Activated naive CD4-positive, alpha-beta T cell treated with Interleukin-2 at 50 U/mL for 16 hours (primary cell): ENCODE data around the gene CYP2A7.
"Not testable (repeated sequence)": the region's sequence is repeated elsewhere in the genome, so short reads cannot be mapped to it uniquely, and the experiment has no call there.

Experiments
- DNase-seq: peaks from one replicate; pipeline ENCODE4 v3.0.0-alpha.2; 2020

Gene CYP2A7

DNA sequence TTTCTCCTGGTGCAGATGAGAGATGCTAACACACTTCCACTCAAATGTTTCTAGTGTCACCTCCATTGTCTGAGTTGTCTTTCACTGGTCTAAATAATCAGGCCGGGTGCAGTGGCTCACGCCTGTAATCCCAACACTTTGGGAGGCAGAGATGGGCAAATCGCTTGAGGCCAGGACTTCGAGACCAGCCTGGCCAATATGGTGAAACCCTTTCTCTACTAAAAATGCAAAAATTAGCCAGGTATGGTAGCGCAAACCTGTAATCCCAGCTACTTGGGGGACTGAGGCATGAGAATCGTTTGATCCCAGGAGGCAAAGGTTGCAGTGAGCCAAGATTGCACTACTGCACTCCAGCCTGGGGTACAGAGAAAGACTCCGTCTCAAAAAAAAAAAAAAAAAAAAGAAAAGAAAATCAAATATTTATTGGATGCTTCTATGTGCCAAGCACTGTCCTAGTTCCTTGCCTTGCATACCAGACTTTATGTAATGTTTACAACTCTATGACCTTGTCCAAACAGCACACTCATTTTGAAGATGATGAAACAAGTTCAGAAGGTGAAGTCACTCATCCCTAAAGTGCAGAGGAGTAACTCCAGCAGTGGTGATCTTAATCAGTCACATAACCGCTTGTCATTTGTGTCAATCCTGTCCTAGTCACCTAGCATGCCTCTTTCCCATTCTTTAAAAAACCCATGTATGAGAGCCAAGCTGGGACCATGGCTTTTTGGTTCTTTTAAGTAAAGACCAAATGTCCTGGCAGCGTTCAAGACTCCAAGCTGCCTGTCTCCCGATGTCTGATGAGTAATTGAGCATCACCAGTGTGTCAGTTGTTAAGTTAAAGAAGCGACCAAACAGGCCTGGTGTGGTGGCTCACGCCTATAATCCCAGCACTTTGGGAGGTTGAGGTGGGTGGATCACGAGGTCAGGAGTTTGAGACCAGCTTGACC is 15.1 kb upstream of the CYP2A7 start:
- not testable (repeated sequence) for DNase-seq

DNA sequence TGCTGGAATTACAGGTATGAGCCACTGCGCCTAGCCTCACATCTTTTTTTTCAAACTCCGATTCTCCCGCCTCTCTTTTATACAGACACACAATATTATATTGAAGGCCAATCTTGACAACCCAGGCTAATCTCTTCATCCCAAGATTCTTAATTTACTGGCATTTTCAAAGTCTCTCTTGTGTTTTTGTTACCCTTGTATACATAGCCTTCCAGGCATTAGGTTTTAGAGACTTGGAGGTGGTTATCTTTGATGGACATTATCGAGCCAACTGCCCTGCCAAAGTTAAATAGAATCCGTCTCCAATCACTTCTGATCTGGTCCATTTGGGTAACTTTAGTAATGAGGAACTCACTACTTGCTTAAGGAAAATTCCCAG is 14.4 kb upstream of the CYP2A7 start:
- DNase-seq = no peak

DNA sequence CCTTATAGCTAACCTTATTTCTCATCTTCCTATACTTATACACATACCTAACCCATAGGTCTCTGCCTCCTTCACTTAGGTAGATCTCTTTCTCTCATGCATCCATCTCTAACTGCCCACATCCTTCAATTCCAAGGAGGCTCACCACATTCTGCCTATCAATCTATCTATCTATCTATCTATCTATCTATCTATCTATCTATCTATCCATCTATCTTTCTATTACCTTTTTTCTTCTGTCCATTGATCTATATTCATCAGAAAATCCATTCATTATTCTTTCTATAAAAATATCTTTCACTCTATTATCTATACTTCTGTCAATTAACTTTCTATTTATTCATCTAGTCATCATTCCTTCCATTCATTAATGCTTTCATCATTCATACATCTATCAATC is 11.1 kb upstream of the CYP2A7 start:
- no peak for DNase-seq

- no peak for DNase-seq
Observed at GRCh38 chr19:40889366-40889765, 7.3 kb upstream of the CYP2A7 start.

DNA sequence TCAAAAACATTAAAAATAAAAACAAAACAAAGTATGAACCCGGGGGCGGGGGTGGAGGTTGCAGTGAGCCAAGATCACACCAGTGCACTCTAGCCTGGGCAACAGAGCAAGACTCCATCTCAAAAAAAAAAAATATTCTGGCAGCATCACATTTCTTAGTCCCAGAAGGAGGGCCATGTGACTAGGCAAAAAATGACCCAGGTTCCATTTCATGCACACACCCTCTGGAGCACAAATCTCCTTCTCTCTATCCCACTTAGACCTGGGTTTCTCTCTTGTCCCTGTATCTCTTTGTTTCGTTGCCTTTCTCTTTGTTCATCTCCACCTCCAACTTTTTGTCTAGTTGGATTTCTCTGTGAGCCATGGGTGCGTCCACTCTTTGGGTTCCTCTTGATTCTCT is 6.2 kb upstream of the CYP2A7 start:
- DNase-seq = no peak

DNA sequence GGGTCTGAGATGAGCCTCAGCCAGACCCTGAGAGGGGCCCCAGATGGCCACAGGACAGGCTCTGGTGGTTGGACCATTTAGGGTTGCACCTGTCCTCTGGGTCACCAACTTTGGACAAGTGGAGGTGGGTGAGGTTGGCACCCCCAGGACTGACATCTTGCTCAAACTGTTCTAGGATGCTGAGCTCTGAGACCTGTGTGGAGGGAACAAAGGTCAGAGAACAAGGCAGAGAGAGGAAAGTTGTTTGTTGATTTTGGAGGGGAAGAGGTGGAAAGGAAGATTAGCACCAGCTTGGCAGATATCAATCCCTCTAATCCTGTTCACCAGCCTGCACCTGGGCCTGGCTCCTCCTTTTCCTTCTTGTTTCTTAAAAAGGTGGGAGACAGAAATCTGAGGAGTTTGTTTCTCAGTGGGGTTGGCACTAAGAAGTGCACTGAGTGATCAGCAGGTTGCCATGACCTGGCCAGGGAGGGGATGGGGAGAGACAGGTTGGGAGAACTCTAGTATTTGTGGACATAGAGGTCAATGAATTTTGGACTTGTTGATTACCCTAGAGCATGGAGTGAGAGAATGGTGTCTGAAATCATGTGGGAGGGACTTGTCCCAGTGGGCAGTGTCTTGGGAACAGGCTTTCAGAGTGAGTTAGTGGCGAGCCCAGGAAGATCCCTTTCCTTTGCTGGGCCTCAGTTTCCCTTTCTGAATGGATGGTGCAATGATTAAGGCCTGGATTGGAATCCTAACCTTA is 2.3 kb upstream of the CYP2A7 start:
- not testable (repeated sequence) for DNase-seq

DNA sequence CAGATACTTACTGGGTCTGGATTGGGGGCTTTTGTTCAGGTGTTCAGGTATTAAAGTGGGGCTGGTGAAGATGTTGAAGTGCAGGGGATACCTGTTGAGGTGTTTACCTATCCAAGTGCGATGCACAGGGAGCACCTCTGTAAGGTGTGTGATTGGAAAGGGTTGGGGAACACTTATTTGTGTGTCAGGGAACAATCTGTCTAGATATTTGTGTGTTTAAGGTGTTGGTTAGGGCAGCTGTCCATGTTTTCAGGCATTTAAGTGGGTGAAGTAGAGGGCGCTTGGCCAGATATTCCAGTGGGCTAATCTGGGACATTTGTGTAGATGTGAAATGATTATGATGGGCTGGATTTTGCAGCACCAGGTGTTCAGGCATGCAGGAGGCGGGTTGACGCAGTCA is 2.7 kb downstream of the CYP2A7 start:
- not testable (repeated sequence) for DNase-seq

DNA sequence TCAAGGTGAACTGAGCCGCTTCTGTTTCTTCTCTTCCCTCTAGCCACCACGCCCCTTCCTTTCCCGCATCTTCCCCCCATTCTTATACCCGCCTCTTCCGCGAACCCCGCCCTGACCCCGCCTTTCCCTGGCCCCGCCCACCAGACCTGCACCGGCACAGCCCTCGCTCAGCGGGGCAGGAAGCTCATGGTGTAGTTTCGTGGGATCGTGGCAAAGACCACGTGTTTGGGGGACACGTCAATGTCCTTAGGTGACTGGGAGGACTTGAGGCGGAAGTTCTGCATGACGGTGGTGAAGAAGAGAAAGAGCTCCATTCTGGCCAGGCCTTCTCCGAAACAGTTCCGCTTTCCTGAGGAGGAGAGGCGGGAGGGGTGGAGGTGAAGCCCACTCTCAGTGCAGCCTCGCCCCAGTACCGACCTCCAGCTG is 6.5 kb downstream of the CYP2A7 start:
- DNase-seq = peak; percentile 89

- DNase-seq = not testable (repeated sequence)
Observed at GRCh38 chr19:40874874-40875273, 7.2 kb downstream of the CYP2A7 start.

DNA sequence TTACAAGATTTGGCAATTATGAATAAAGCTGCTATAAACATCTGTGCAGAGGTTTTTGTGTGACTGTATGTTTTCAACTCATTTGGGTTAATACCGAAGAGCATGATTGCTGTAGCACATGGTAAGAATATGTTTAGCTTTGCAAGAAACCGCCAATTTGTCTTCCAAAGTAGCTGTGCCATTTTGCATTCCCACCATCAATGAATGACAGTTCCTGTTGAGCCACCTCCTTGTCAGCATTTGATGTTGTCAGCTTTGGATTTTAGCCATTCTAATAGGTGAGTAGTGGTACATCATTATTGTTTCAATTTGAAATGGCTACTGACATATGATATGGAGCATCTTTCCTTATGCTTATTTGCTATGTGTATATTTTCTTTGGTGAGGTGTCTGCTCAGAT is 8.2 kb downstream of the CYP2A7 start:
- not testable (repeated sequence) for DNase-seq

DNA sequence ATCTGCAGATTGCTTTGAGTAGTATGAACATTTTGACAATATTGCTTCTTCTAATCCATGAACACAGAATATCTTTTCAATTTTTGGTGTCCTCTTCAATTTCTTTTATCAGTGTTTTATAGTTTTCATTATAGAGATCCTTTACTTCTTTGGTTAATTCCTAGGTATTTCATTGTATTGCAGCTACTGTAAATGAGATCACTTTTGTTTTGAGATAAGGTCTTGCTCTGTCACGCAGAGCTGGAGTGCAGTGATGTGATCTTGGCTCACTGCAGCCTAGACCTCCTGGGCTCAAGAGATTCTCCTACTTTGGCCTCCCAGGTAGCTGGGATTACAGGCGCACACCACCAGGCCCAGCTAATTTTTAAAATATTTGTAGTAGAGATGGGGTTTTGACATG is 9.8 kb downstream of the CYP2A7 start:
- DNase-seq = no peak

DNA sequence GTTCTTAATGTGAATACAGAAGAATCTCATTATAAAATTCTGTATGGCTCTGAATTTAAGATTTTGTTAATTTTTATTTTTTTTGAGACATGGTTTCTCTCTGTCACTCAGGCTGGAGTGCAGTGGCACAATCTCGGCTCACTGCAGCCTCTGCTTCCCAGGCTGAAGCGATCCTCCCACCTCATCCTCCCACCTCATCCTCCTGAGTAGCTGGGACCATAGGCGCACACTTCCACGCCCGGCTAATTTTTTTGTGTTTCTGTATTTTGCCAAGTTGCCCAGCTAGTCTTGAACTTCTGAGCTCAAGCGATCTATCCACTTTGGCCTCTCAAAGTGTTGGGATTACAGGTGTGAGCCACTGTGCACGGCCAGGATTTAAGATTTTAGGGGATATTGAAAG is 14.3 kb downstream of the CYP2A7 start:
- no peak for DNase-seq

- DNase-seq = not testable (repeated sequence)
Observed at GRCh38 chr19:40864739-40865496, 17.1 kb downstream of the CYP2A7 start.

DNA sequence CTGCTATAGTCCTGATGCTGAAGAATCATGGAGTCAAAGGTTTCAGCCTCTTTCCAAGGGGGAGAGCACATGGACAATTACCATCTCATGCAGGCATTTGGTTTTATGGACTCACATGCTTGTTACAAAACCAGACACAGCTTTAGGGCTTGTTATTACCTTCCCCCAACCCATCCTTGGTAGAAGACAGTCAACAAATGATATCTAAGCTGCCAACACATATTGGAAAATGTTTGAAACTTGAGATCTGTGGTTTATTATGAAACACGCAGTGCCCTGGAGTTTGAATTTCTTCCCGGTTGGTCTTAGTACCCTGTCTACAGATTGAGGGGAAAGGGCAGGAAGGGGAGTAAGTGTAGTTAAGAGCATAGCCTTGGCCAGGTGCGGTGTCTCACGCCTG is 19.2 kb downstream of the CYP2A7 start:
- DNase-seq = no peak

DNA sequence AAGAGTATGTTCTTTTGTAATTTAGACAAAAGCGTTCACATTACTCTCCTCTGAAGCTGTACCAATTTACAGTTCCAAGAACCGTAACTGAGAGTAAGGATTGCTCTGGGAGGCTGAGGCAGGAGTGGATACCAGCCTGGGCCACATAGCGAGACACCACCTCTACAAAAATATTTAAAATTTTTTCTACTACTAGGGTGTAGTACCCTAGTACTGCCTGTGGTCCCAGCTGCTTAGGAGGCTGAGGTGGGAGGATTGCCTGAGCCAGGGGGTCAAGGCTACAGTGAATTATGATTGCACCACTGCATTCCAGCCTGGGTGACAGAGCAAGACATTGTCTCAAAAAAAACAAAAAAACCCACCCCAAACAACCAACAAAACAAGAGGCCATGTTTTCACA is 19.7 kb downstream of the CYP2A7 start:
- no peak for DNase-seq

DNA sequence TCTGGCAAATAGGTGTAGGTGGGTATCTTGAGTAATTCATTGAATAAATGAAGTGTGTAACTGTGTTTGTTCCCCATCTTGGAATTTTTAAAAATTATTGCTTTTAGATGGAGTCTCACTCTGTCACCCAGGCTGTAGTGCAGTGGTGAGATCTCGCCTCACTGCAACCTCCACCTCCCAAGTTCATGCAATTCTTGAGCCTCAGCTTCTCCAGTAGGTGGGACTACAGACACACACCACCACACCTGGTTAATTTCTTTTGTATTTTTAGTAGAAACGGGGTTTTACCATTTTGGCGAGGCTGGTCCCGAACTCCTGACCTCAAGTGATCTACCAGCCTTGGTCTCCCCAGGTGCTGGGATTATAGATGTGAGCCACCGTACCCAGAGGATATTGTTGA is 23.9 kb downstream of the CYP2A7 start:
- DNase-seq = no peak

GRCh38 chr19:40852467-40853152 is 29.4 kb downstream of the CYP2A7 start:
- DNase-seq = not testable (repeated sequence)

- DNase-seq = not testable (repeated sequence)
Observed at GRCh38 chr19:40850277-40850676, 31.8 kb downstream of the CYP2A7 start, which contains the start of gene CYP2A6. CYP2A6 (minus strand) TSS chr19:40850447; CDS start chr19:40850426, 21 bp downstream.

DNA sequence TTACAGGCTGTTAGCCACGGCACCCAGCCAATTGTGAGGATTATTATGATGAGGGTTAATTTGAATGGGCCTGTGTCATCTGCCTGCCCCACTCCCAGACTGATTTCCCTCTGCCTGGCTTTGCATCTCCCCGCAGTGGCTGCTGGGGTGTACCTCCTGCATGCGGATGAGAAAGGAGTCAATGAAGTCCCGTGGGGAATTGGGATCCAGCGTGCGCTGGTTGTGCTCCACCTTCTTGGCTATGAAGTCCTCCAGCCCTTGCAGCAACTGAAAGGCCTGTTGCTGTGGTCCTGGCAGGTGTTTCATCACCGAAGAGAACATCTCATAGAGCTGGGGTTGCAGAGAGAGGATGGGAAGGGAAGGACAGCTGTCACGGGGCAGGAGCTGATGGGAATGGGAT is 35.3 kb downstream of the CYP2A7 start:
- not testable (repeated sequence) for DNase-seq

- DNase-seq = peak; percentile 69
Observed at GRCh38 chr19:40843653-40844052, 38.4 kb downstream of the CYP2A7 start.

DNA sequence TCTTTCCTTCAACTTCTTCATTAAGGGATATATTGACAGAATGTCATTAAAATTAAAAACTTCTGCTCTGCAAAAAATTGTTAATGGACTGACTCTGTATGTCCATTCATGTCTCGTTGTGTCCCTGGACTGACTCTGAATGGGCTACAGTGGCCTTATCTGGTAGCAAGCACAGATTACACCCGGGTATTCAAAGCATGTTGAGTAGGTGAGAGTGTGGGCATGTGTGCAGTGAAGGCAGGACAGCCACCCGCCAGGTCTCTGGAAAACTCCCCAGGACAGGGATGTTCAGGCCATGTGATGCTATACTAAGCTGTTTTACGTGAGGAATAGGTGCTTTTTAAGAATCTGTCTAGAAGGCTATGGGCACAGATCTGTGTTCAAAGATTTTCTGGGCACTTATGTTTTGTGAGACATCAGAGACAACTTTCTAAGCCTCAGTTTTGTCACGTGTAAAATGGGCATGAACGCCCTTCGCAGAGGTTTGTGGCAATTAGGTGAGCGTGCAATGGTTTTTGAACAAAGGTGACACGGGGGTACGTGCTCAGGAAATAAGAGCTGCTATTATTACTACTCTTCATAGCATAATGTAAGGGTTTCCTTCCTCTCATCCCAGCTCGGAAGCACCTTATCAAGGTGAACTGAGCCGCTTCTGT is 38.9 kb downstream of the CYP2A7 start:
- DNase-seq = not testable (repeated sequence)

- DNase-seq = not testable (repeated sequence)
Observed at GRCh38 chr19:40842012-40842411, 40.0 kb downstream of the CYP2A7 start.
